GM19324 (cell line): Measurements from ENCODE around the gene GREM1.

Source experiments
- ATAC-seq: cut with Tn5 transposase; IDR thresholded peaks from one replicate; pipeline ENCODE4 v1.9.1; 2021; ENCODE audit warnings: mild to moderate bottlenecking, moderate library complexity; ENCODE audit not compliant: unreplicated experiment, low FRiP score

Gene GREM1

GRCh38 chr15:32775103-32775502 is 57.3 kb downstream of the GREM1 start:
- ATAC-seq = no peak

GRCh38 chr15:32778391-32779176 is 60.8 kb downstream of the GREM1 start:
- no peak for ATAC-seq

DNA sequence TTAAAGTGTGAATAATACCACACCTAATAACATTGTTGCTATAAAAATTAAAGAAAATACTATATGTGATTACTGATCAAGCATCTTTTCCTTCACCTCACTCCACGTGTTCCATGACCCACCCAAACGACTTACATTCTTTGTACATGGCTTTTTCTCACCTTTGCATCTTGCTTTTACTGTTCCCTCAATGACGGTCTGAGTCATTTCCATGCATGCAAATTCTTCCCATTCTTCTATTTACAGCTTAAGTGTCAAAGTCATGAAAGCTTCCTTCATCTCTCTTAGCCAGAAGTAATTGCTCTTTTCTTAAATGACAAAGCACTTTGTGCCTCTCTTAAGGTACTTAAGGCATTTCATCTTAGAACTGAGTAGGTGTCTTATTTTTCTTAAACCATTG is 64.0 kb downstream of the GREM1 start:
- no peak for ATAC-seq

DNA sequence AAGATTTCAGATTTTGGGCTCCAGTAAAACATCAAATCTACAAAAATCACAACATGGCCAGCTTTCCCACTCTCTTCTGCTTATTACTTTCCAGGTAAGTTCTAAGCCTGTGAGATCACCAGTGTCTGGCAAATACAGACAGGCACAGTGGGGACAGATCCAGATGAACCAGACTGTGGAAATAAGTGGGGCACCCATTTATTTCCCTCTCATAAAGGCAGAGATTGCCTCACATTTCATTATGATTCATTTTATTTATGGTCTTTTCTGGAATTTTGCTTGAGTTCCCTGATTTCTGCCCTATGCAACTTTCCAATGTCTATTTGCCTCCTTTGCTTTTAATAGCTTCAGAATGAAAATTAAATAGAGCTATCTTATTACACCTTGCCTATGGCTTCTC is 66.8 kb downstream of the GREM1 start:
- no peak for ATAC-seq

- no peak for ATAC-seq
Measured at GRCh38 chr15:32786906-32787305, 69.1 kb downstream of the GREM1 start.

DNA sequence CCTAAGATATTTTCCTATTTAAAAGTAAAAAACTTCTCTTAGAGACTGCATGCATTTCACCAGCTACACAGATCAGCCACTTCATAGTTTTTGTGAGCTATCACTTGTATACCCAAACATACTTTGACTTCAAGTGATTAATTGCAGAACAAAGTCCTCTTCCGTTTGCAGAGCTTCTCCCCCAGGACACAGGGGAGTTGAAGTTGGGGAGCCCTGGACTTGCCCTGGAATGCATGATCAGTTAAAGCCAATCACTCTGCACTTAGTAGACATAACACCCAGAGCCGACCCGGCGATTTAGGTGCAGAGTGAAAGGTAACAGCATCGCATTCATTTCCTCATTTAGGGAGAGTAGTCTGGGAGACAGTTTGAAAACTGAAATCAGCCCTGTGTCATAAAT is 70.1 kb downstream of the GREM1 start:
- no peak for ATAC-seq

DNA sequence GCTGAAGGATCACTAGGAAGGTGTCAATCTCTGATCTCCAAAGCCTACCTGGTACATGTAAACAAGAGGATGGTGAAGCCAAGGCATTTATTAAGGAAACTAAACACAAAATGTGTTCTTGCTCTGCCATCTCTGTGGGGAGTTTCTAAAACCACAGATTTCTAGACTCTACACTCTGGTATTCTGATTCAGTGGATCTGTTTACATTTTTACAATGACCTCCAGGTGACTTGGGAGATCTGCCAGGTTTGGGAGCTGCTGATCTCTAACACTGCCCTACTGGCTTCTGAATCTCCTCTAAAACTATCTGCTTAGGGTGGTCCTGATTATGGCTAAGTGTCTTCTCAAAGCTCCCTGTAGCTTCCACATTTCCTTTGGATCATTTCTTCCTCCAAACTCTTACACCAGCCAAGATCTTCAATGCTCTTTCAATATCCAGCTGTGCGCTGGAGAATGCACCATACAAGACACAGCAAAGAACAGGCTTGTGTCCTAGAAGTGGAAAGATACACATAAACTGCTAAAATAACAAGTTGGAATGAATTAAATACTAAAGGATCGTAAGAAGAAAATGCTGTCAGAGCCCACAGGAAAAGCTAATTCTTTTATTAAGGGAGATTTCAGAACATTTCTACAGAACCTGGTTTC is 72.7 kb downstream of the GREM1 start:
- no peak for ATAC-seq

GRCh38 chr15:32792436-32792835 is 74.6 kb downstream of the GREM1 start:
- no peak for ATAC-seq
